Measurements from ENCODE around the gene ADM5. TPM values are rescaled to one million over a fixed set of nuclear protein-coding genes. Genes with fewer than 3 reads are reported as not detected.
A peak's percentile ranks its signal among the peaks of the same experiment; 100 is the strongest.

ADM5 gene
- total and polyA plus RNA-seq, 9 donors = 0.63 to 1.8 (median 1.1) TPM

DNA sequence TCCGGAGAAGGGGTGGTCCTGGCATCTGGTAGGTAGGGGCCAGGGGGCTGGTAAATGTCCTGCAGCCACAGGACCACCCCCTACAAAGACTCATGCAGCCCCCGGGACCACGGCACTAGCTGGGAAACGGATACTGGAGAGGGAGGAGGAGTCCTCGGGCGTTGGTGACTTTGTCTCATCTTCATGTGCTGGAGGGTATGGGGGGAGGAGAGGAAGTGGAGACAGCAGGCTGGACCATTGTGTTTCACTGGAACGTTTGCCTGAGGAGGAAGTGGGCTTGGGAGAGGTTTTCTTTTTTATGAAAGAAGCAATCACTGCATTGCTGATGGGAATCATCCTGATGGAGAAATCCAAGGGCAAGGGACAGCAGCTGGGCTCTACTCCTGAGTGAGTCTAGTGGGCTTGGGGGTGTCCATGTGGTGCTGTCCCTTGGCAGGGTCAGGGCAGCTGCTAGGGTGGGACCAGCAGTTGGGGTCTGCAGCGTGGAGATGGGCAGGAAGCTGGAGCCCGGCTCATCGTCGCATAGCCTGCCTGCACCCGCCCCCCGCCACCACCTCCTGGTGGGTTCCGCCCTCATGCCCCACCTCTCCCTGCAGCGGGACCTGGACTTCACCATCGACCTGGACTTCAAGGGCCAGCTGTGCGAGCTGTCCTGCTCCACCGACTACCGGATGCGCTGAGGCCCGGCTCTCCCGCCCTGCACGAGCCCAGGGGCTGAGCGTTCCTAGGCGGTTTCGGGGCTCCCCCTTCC is 1.7 kb upstream of the ADM5 start:
- Histone ChIP-seq H3K36me3 (ENCODE audit: control insufficient read depth, insufficient read depth, low read length) (peaks cover 53% of the 10 kb centered on the region), H3K4me3 (ENCODE audit: low read length) (no peak overlapping the region), H3K27me3 (ENCODE audit: control insufficient read depth, insufficient read depth, low read length) (peaks cover 27% of the 10 kb centered on the region), H3K4me1 (ENCODE audit: control insufficient read depth, insufficient read depth, low read length) (peaks cover 50% of the 10 kb centered on the region), H3K27ac (ENCODE audit: low read length) (peak overlapping the region; percentile 84), H3K9me3 (replicated peaks; ENCODE audit: control insufficient read depth, low read depth, low read length) (no peaks in the 10 kb centered on the region)
- peak; percentile 49 for DNase-seq
- WGBS (ENCODE audit: insufficient coverage) = 40% methylated on average over 13 of the region's 26 CpGs

DNA sequence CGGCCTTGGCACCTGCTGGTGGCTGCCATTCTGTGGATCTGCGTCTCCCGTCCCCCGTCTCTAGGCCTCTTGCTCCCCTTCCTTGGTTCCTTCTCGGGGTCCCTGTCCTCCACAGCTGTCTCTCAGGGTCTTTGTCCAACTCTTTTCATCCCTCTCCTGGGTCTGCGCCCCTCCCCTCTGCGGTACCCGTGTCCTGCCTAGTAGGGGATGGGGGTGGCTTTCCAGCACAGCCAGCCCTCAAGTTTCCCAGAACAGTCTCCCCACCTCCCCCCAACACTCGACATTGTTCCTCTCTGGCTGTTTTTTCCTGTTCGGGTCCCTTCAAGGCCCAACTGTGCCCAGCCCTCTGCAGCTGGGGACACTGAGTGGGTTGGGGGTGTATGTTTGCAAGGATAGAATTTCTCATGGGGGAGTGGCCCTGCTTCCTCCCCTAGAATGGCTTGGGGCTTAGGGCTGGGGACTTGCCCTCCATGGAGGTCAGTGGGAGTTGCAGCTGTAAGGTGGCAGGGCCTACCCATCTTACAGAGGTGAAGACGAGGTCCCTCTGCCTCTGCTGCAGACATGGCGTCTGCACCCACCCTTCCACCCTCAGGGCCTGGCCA is 762 bp upstream of the ADM5 start:
- Histone ChIP-seq H3K27me3 (ENCODE audit: control insufficient read depth, insufficient read depth, low read length) (peaks cover 27% of the 10 kb centered on the region), H3K36me3 (ENCODE audit: control insufficient read depth, insufficient read depth, low read length) (peaks cover 46% of the 10 kb centered on the region), H3K4me1 (ENCODE audit: control insufficient read depth, insufficient read depth, low read length) (peaks cover 50% of the 10 kb centered on the region), H3K4me3 (ENCODE audit: low read length) (no peak overlapping the region), H3K9me3 (replicated peaks; ENCODE audit: control insufficient read depth, low read depth, low read length) (no peaks in the 10 kb centered on the region), H3K27ac (ENCODE audit: low read length) (peak overlapping the region; percentile 84)
- no peak for DNase-seq
- 65% methylated on average over 6 of the region's 12 CpGs for WGBS (ENCODE audit: insufficient coverage)

DNA sequence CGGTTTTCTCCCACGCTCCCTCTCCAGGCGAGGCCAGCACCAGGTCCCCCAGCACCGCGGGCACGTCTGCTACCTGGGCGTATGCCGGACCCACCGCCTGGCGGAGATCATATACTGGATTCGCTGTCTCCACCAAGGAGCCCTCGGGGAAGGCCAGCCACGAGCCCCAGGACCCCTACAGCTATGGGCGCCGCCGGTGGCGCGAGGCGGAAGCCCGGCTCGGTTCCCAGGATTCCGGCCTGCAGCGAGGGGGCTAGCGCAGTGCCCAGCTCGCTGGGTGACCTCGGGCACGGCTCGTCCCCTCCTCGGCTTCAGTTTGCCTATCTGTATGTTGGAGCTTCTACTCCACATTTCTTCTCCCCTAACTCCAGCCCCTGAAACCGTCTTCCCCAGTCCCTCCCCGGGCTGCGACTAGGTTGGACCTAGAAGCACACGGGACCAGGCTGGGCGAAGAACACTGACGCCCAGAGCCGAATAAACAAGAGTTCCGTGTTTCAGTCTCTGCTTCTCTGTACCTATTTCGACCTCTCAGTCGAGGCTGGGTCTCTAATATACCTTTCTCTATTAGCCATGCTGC is 773 bp downstream of the ADM5 start:
- H3K4me1 ChIP-seq (ENCODE audit: control insufficient read depth, insufficient read depth, low read length) = peaks cover 50% of the 10 kb centered on the region

DNA sequence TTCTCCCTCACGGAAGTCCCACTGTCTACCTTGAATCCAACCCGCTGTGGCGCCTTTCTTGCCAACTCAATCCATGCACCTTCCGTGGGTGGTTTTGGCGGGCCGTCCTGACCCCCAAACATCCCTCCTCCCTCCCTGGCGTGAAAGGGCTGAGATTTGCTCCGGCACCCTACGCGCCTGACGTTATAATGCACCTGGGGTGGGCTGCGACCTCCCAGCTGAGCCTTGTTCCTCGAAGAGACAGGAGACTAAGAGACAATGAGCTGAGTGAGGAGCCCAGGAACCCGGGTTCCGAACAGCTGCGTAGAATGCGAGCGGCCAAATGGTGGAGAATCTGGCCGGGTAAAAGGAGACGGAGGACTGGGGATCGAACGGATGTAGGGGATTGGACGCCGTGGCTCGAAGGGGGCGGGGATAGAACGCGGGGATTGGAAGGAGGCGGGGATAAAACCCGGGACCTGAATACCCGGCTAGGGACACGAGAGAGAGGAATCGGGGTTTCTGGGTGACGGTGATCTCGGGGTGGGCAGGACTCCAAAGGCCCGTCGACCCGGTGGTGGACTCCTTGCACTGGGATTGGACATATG is 1.4 kb downstream of the ADM5 start, which contains the start of gene CPT1C:
Gene CPT1C, plus strand, starts transcription at position 461 of the 587 bp plus-strand sequence. CDS start 1,137 bp downstream, outside the sequence.
- Histone ChIP-seq H3K27me3 (ENCODE audit: control insufficient read depth, insufficient read depth, low read length) (peaks cover 27% of the 10 kb centered on the region), H3K4me1 (ENCODE audit: control insufficient read depth, insufficient read depth, low read length) (peaks cover 48% of the 10 kb centered on the region), H3K4me3 (ENCODE audit: low read length) (peak within 1 kb of the TSS; percentile 56), H3K9me3 (replicated peaks; ENCODE audit: control insufficient read depth, low read depth, low read length) (no peaks in the 10 kb centered on the region), H3K27ac (ENCODE audit: low read length) (peak within 1 kb of the TSS; percentile 74), H3K36me3 (ENCODE audit: control insufficient read depth, insufficient read depth, low read length) (peaks cover 26% of the 10 kb centered on the region)
- DNase-seq = peak; percentile 90
- under 1% methylated on average over 33 of the region's 38 CpGs for WGBS (ENCODE audit: insufficient coverage)

More for the DNA sequence above, 773 bp downstream of the ADM5 start:
- peak overlapping the region; percentile 56 for H3K4me3 ChIP-seq (ENCODE audit: low read length)
- no peak for DNase-seq
- peaks cover 27% of the 10 kb centered on the region for H3K27me3 ChIP-seq (ENCODE audit: control insufficient read depth, insufficient read depth, low read length)
- 5% methylated on average over 36 of the region's 39 CpGs for WGBS (ENCODE audit: insufficient coverage)
- peak overlapping the region; percentile 74 for H3K27ac ChIP-seq (ENCODE audit: low read length)
- no peaks in the 10 kb centered on the region for H3K9me3 ChIP-seq (replicated peaks; ENCODE audit: control insufficient read depth, low read depth, low read length)
- peaks cover 30% of the 10 kb centered on the region for H3K36me3 ChIP-seq (ENCODE audit: control insufficient read depth, insufficient read depth, low read length)

DNA sequence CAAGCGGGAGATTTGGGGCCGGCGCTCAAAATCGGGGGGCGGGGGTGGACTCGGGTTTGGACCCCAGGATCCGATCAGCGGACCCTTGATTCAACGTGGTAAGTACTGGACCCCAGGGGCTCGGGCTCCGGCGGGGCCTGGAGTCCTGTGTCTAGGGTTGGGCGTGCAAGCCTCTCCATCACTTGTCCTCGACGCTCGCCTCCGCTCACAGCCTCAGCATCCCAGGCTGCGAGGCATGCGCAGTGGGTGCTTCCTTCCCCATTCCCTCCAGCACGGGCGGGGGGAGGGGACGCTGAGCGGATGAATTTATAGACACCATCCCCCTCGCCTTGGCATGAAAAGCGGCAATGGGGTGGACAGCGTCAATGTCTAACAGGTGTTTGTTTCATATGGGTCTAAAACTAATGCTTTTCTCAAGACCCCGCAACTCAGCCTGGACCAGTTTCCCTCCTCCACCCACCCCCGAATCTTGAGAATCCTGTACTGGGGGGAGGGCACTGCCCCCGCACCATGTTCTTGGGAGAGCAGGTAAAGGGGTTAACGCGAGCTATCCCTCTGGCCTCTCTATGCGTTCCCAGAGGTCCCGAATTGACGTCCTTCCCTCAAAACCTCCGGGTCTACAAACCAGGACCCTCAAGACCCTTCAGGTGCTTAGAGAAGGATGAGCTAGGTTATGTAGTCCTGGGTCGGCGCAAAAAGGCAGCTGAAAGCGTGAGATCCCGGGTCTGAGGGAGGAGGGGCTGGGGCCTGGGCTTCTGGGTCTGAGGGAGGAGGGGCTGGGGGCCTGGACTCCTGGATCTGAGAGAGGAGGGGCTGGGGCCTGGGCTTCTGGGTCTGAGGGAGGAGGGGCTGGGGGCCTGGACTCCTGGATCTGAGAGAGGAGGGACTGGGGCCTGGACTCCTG is 2.1 kb downstream of the ADM5 start:
- H3K4me1 ChIP-seq (ENCODE audit: control insufficient read depth, insufficient read depth, low read length) = peaks cover 40% of the 10 kb centered on the region
- H3K9me3 ChIP-seq (replicated peaks; ENCODE audit: control insufficient read depth, low read depth, low read length) = no peaks in the 10 kb centered on the region
- peak; percentile 85 for DNase-seq
- peaks cover 27% of the 10 kb centered on the region for H3K27me3 ChIP-seq (ENCODE audit: control insufficient read depth, insufficient read depth, low read length)
- peaks cover 19% of the 10 kb centered on the region for H3K36me3 ChIP-seq (ENCODE audit: control insufficient read depth, insufficient read depth, low read length)
- H3K27ac ChIP-seq (ENCODE audit: low read length) = peak overlapping the region; percentile 57
- 2% methylated on average over 14 of the region's 39 CpGs for WGBS (ENCODE audit: insufficient coverage)
- H3K4me3 ChIP-seq (ENCODE audit: low read length) = peak overlapping the region; percentile 56

DNA sequence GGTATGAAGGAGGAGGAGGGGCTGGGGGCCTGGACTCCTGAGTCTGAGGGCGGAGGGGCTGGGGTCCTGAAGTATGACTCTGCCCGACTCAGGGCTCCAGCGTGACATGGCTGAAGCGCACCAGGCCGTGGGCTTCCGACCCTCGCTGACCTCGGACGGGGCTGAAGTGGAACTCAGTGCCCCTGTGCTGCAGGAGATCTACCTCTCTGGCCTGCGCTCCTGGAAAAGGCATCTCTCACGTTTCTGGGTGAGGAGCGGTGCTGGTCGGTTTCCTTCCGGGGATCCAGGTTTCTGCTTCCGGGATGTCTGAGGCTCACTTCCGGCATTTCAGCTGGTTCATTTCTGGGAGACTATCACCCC is 2.7 kb downstream of the ADM5 start:
- H3K4me3 ChIP-seq (ENCODE audit: low read length) = peak overlapping the region; percentile 8
- no peak for DNase-seq
- peaks cover 27% of the 10 kb centered on the region for H3K27me3 ChIP-seq (ENCODE audit: control insufficient read depth, insufficient read depth, low read length)
- H3K27ac ChIP-seq (ENCODE audit: low read length) = no peak overlapping the region
- peaks cover 14% of the 10 kb centered on the region for H3K36me3 ChIP-seq (ENCODE audit: control insufficient read depth, insufficient read depth, low read length)
- H3K9me3 ChIP-seq (replicated peaks; ENCODE audit: control insufficient read depth, low read depth, low read length) = no peaks in the 10 kb centered on the region
- H3K4me1 ChIP-seq (ENCODE audit: control insufficient read depth, insufficient read depth, low read length) = peaks cover 36% of the 10 kb centered on the region
- WGBS (ENCODE audit: insufficient coverage) = 50% methylated on average over 16 of the region's 16 CpGs

DNA sequence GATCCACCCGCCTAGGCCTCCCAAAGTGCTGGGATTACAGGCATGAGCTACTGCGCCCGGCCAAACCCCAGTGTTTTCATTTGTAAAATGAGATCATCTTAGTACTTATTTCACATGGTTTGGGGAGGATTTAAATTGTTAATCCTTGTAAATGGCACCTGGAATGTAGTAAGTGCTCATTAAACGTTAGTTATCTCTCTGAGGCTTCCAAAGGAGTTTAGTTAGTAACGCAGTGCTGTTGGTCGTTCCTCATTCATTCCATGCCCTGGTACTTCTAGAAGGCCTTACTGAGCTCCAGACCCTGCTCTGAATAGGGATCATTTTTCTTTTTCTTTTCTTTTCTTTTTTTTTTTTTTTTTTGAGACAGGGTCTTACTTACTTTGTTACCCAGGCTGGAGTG is 6.7 kb downstream of the ADM5 start:
- Histone ChIP-seq H3K4me1 (ENCODE audit: control insufficient read depth, insufficient read depth, low read length) (peaks cover 8% of the 10 kb centered on the region), H3K9me3 (replicated peaks; ENCODE audit: control insufficient read depth, low read depth, low read length) (no peaks in the 10 kb centered on the region), H3K27me3 (ENCODE audit: control insufficient read depth, insufficient read depth, low read length) (peaks cover 5% of the 10 kb centered on the region), H3K36me3 (ENCODE audit: control insufficient read depth, insufficient read depth, low read length) (no peaks in the 10 kb centered on the region), H3K27ac (ENCODE audit: low read length) (no peak overlapping the region), H3K4me3 (ENCODE audit: low read length) (no peak overlapping the region)
- no CpG with 5 or more reads among the region's 6 CpGs for WGBS (ENCODE audit: insufficient coverage)
- no peak for DNase-seq

DNA sequence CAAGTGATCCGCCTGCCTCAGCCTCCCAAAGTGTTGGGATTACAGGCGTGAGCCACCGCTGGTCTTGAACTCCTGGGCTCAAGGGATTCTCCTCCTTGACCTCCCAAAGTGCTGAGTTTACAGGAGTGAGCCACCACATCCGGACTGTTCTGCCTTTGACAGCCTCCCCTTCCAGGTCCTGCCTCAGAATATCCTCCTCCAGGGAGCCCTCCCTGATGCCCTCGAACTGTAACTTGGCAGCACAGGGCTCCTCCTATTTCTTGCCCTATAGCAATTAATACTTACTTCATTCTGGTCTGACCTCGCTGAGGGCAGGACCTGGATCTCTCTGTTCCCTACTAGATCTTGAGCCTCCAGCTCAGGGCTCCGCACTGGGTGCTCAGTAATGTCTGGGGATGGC is 7.5 kb downstream of the ADM5 start:
- H3K4me3 ChIP-seq (ENCODE audit: low read length) = no peak overlapping the region
- peaks cover under 1% of the 10 kb centered on the region for H3K4me1 ChIP-seq (ENCODE audit: control insufficient read depth, insufficient read depth, low read length)
- H3K27ac ChIP-seq (ENCODE audit: low read length) = no peak overlapping the region
- no peaks in the 10 kb centered on the region for H3K36me3 ChIP-seq (ENCODE audit: control insufficient read depth, insufficient read depth, low read length)
- no peaks in the 10 kb centered on the region for H3K9me3 ChIP-seq (replicated peaks; ENCODE audit: control insufficient read depth, low read depth, low read length)
- no peak for DNase-seq
- 93% methylated on average over 5 of the region's 7 CpGs for WGBS (ENCODE audit: insufficient coverage)
- no peaks in the 10 kb centered on the region for H3K27me3 ChIP-seq (ENCODE audit: control insufficient read depth, insufficient read depth, low read length)

DNA sequence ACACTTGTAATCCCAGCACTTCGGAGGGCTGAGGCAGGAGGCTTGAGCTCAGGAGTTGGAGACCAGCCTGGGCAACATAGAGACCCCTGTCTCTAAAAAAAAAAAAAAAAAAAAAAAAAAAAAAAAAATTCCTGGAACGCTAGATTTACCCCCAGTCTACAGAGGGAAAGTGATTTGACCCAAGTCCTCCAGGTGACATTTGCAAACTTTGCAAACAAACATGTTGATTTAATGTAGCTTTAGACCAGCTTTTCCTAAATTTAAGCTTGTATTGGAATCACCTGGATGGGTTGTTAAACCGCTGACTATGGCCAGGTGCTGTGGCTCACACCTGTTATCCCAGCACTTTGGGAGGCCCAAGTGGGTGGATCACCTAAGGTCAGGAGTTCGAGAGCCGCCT is 10.0 kb downstream of the ADM5 start:
- Histone ChIP-seq H3K36me3 (ENCODE audit: control insufficient read depth, insufficient read depth, low read length) (no peaks in the 10 kb centered on the region), H3K4me3 (ENCODE audit: low read length) (no peak overlapping the region), H3K4me1 (ENCODE audit: control insufficient read depth, insufficient read depth, low read length) (no peaks in the 10 kb centered on the region), H3K9me3 (replicated peaks; ENCODE audit: control insufficient read depth, low read depth, low read length) (no peaks in the 10 kb centered on the region), H3K27ac (ENCODE audit: low read length) (no peak overlapping the region), H3K27me3 (ENCODE audit: control insufficient read depth, insufficient read depth, low read length) (no peaks in the 10 kb centered on the region)
- WGBS (ENCODE audit: insufficient coverage) = 100% methylated on average over 1 of the region's 5 CpGs
- no peak for DNase-seq
